H9 (cell line): ENCODE measurements around the gene MRPS5. TPM values are rescaled to one million over a fixed set of nuclear protein-coding genes. Genes with fewer than 3 reads are reported as not detected.

Experiments used
- DNase-seq: peaks from one replicate; pipeline ENCODE4 v3.0.0-alpha.2; 2017
- H2AFZ ChIP-seq: one replicate; pipeline ENCODE4 v1.6.1; 2013; ENCODE audit warnings: mild to moderate bottlenecking, low read length, control low read depth, moderate library complexity
- H2AK5ac ChIP-seq: 2 replicates; pipeline ENCODE4 v1.6.1; 2013; ENCODE audit warnings: low read length, control low read depth, mixed read lengths; ENCODE audit not compliant: insufficient read length
- H2BK120ac ChIP-seq: one replicate; pipeline ENCODE4 v1.6.1; 2013; ENCODE audit warnings: low read depth, mild to moderate bottlenecking, low read length, control low read depth, inconsistent platforms; ENCODE audit not compliant: poor library complexity, severe bottlenecking
- H2BK12ac ChIP-seq: 2 replicates; pipeline ENCODE4 v1.6.1; 2013; ENCODE audit warnings: low read length, control low read depth, mixed read lengths, low read depth; ENCODE audit not compliant: insufficient read length
- H2BK15ac ChIP-seq: 2 replicates; pipeline ENCODE4 v1.6.1; 2013; ENCODE audit warnings: low read depth, low read length, control low read depth
- H2BK20ac ChIP-seq: one replicate; pipeline ENCODE4 v1.6.1; 2013; ENCODE audit warnings: low read depth, mild to moderate bottlenecking, low read length, control low read depth, inconsistent platforms; ENCODE audit not compliant: poor library complexity, severe bottlenecking
- H2BK5ac ChIP-seq: 2 replicates; pipeline ENCODE4 v1.6.1; 2013; ENCODE audit warnings: low read length, control low read depth, mixed read lengths; ENCODE audit not compliant: insufficient read length
- H3K14ac ChIP-seq: 2 replicates; pipeline ENCODE4 v1.6.1; 2013; ENCODE audit warnings: low read length, control low read depth; ENCODE audit not compliant: insufficient read depth
- H3K18ac ChIP-seq: 2 replicates; pipeline ENCODE4 v1.6.1; 2013; ENCODE audit warnings: low read depth, mild to moderate bottlenecking, mixed read lengths, low read length, control low read depth; ENCODE audit not compliant: insufficient read length
- H3K23ac ChIP-seq: 2 replicates; pipeline ENCODE4 v1.6.1; 2013; ENCODE audit warnings: low read length, control low read depth, mixed read lengths, low read depth; ENCODE audit not compliant: insufficient read length
- H3K23me2 ChIP-seq: 2 replicates; pipeline ENCODE4 v1.6.1; 2013; ENCODE audit warnings: low read depth, mild to moderate bottlenecking, mixed read lengths, low read length, control low read depth; ENCODE audit not compliant: insufficient read length, poor library complexity, severe bottlenecking
- H3K27ac ChIP-seq: 2 replicates; pipeline ENCODE4 v1.5.1; 2013; ENCODE audit warnings: low read length, control low read depth, mixed read lengths, low read depth; ENCODE audit not compliant: insufficient read length
- H3K27me3 ChIP-seq: 2 replicates; pipeline ENCODE4 v1.6.1; 2013; ENCODE audit warnings: low read length, control low read depth, inconsistent platforms; ENCODE audit not compliant: insufficient read depth
- H3K4ac ChIP-seq: 2 replicates; pipeline ENCODE4 v1.6.1; 2013; ENCODE audit warnings: low read depth, mild to moderate bottlenecking, control low read depth, inconsistent platforms, low read length, moderate library complexity
- H3K4me1 ChIP-seq: 2 replicates; pipeline ENCODE4 v1.6.1; 2013; ENCODE audit warnings: low read length, control low read depth, inconsistent platforms; ENCODE audit not compliant: insufficient read depth
- H3K4me2 ChIP-seq: 2 replicates; pipeline ENCODE4 v1.6.1; 2013; ENCODE audit warnings: low read length, control low read depth, mixed read lengths; ENCODE audit not compliant: insufficient read length, insufficient read depth
- H3K56ac ChIP-seq: 2 replicates; pipeline ENCODE4 v1.6.1; 2013; ENCODE audit warnings: low read depth, mild to moderate bottlenecking, mixed read lengths, low read length, control low read depth; ENCODE audit not compliant: insufficient read length
- H3K79me1 ChIP-seq: 2 replicates; pipeline ENCODE4 v1.6.1; 2013; ENCODE audit warnings: low read depth, mild to moderate bottlenecking, moderate library complexity, low read length, control low read depth, inconsistent platforms; ENCODE audit not compliant: insufficient read depth, poor library complexity, severe bottlenecking
- H3K79me2 ChIP-seq: 2 replicates; pipeline ENCODE4 v1.6.1; 2013; ENCODE audit warnings: low read length, control low read depth, inconsistent platforms; ENCODE audit not compliant: insufficient read depth
- H3K9ac ChIP-seq: 2 replicates; pipeline ENCODE4 v1.6.1; 2013; ENCODE audit warnings: low read length, control low read depth, mixed read lengths; ENCODE audit not compliant: insufficient read length; ENCODE audit errors: extremely low read depth
- H3K9me3 ChIP-seq: one replicate; pipeline ENCODE4 v1.6.1; 2013; ENCODE audit warnings: low read depth, low read length, inconsistent platforms; ENCODE audit not compliant: control insufficient read depth
- H3T11ph ChIP-seq: one replicate; pipeline ENCODE4 v1.6.1; 2013; ENCODE audit warnings: mild to moderate bottlenecking, low read length, control low read depth, inconsistent platforms
- H4K20me1 ChIP-seq: one replicate; pipeline ENCODE4 v1.6.1; 2013; ENCODE audit not compliant: control insufficient read depth, insufficient read length, insufficient read depth
- H4K5ac ChIP-seq: 2 replicates; pipeline ENCODE4 v1.6.1; 2013; ENCODE audit warnings: low read depth, mild to moderate bottlenecking, mixed read lengths, low read length, control low read depth; ENCODE audit not compliant: insufficient read length
- H4K8ac ChIP-seq: replicated peaks from 2 replicates; pipeline ENCODE4 v1.6.1; 2013; ENCODE audit warnings: low read length, control low read depth, mixed read lengths, low read depth; ENCODE audit not compliant: insufficient read length
- H4K91ac ChIP-seq: 2 replicates; pipeline ENCODE4 v1.6.1; 2013; ENCODE audit warnings: low read depth, mild to moderate bottlenecking, moderate library complexity, mixed read lengths, low read length, control low read depth; ENCODE audit not compliant: insufficient read length
- H3K27ac Mint-ChIP-seq, 3 experiments: 2 replicates in 2 of 3; 3 replicates in 1 of 3; pipeline ENCODE4 v1.8.0; 2020 to 2021; ENCODE audit warnings: mixed read lengths in 3 of 3, mild to moderate bottlenecking in 1 of 3, moderate library complexity in 1 of 3
- H3K27me3 Mint-ChIP-seq: 2 replicates; pipeline ENCODE4 v1.8.0; 2021; ENCODE audit warnings: low read depth, mild to moderate bottlenecking, moderate library complexity, mixed read lengths
- H3K36me3 Mint-ChIP-seq, 3 experiments: 2 replicates in 2 of 3; 3 replicates in 1 of 3; pipeline ENCODE4 v1.8.0; 2020 to 2021; ENCODE audit warnings: low read depth in 3 of 3, mixed read lengths in 3 of 3; ENCODE audit not compliant: insufficient read depth in 1 of 3
- H3K4me1 Mint-ChIP-seq, 2 experiments: 2 replicates each; pipeline ENCODE4 v1.8.0; 2020; ENCODE audit warnings: mixed read lengths in 2 of 2
- H3K4me3 Mint-ChIP-seq, 2 experiments: 2 replicates in 1 of 2; 3 replicates in 1 of 2; pipeline ENCODE4 v1.8.0; 2020 to 2021; ENCODE audit warnings: mild to moderate bottlenecking in 2 of 2, mixed read lengths in 2 of 2, moderate library complexity in 1 of 2
- H3K9me3 Mint-ChIP-seq, 2 experiments: 2 replicates in 1 of 2; 3 replicates in 1 of 2; pipeline ENCODE4 v1.8.0; 2020; ENCODE audit warnings: mild to moderate bottlenecking in 2 of 2, mixed read lengths in 2 of 2, moderate library complexity in 1 of 2
- CTCF ChIP-seq: fragments of 200-600 bp; sonication (generic); conservative IDR thresholded peaks from 3 replicates; pipeline ENCODE4 v1.8.0; 2021; ENCODE audit warnings: antibody characterized with exemption, mild to moderate bottlenecking
- WGBS: extraction: QIAGEN DNeasy Blood & Tissue Kit; methylation state at CpG from one replicate; pipeline ENCODE4 v1.1.7; 2013; ENCODE audit warnings: missing lambda C conversion rate, low lambda C conversion rate, mixed read lengths; ENCODE audit not compliant: insufficient read length; ENCODE audit errors: extremely low coverage; 5-methylcytosine and 5-hydroxymethylcytosine counted together
- total RNA-seq: library from RNA; stranded (reverse); gene quantifications from 2 replicates; pipeline ENCODE4 v1.2.1, GENCODE V29; 2021

MRPS5 gene
- total RNA-seq, 1 experiment from 2014 or later = 50.9 TPM

GRCh38 chr2:95138702-95139101, 17.1 kb upstream of the MRPS5 start:
- H3K27ac Mint-ChIP-seq = no peak overlapping the region
- no peak for TF ChIP-seq CTCF
- Histone ChIP-seq H3K79me2 (no peaks in the 10 kb centered on the region), H3K14ac (no peak overlapping the region), H4K5ac (no peak overlapping the region), H3T11ph (no peak overlapping the region), H3K9me3 (peaks cover 13% of the 10 kb centered on the region), H2BK120ac (no peak overlapping the region), H2BK15ac (no peak overlapping the region), H4K8ac (no peak overlapping the region), H4K20me1 (no peaks in the 10 kb centered on the region), H3K23ac (no peak overlapping the region), H3K4me2 (no peak overlapping the region), H3K18ac (no peak overlapping the region), H3K23me2 (no peaks in the 10 kb centered on the region), H2BK12ac (no peak overlapping the region), H2AK5ac (no peak overlapping the region), H2BK5ac (no peak overlapping the region), H3K27me3 (no peaks in the 10 kb centered on the region), H3K56ac (no peak overlapping the region), H2AFZ (no peak overlapping the region), H4K91ac (no peak overlapping the region), H3K4me1 (no peaks in the 10 kb centered on the region), H3K9ac (no peak overlapping the region), H3K4ac (no peak overlapping the region), H3K27ac (no peak overlapping the region), H2BK20ac (no peak overlapping the region), H3K79me1 (no peaks in the 10 kb centered on the region)
- H3K27me3 Mint-ChIP-seq = no peaks in the 10 kb centered on the region
- no peak overlapping the region for H3K4me3 Mint-ChIP-seq
- H3K9me3 Mint-ChIP-seq = peaks cover 74 to 85% of the 10 kb centered on the region in 2 experiments
- H3K36me3 Mint-ChIP-seq = peaks cover 17 to 37% (median 24%) of the 10 kb centered on the region in 3 experiments; a peak in 6 of 7 replicates
- DNase-seq = no peak
- WGBS = no CpG with 5 or more reads among the region's 1 CpG
- H3K4me1 Mint-ChIP-seq = no peaks in the 10 kb centered on the region
